A549 (cell line): ENCODE measurements around the gene CD69. TPM values are rescaled to one million over a fixed set of nuclear protein-coding genes. Genes with fewer than 3 reads are reported as not detected.

Source experiments
- ATAC-seq, 2 experiments: fragments of 200-7000 bp in 1 of 2; fragments of >200 bp in 1 of 2; cut with Nextera tagmentation in 1 of 2; cut with Tn5 transposase in 1 of 2; 3 replicates each; pipeline versions ENCODE4 v1.8.0 to v1.9.1; 2018 to 2020; ENCODE audit warnings: mild to moderate bottlenecking in 1 of 2, moderate library complexity in 1 of 2
- CTCF ChIA-PET: fragments of 300-600 bp; sonication (Branson Sonifier 250); formaldehyde crosslinking; extraction: SDS; loops from one replicate; lab custom pipeline; 2021; ENCODE audit warnings: antibody characterized with exemption, inconsistent platforms; lab: Yijun Ruan, JAX
- POLR2A ChIA-PET: fragments of 350-600 bp; formaldehyde crosslinking; extraction: SDS; loops from one replicate; lab custom pipeline; 2021; ENCODE audit warnings: antibody characterized with exemption, inconsistent platforms; lab: Yijun Ruan, JAX
- DNase-seq, 2 experiments: peaks; one replicate each; pipeline versions ENCODE4 v3.0.0 to v3.0.0-alpha.2; 2011 to 2016; ENCODE audit warnings: low read depth in 1 of 2, low spot score in 1 of 2
- FAIRE-seq: peaks from 2 replicates; lab custom pipeline; 2011; peaks lifted over from hg19 to GRCh38; lab: Jason Lieb, UNC
- H3K27ac ChIP-seq, 2 experiments: fragments of >200 bp; sonication (Bioruptor Twin); formaldehyde crosslinking; 3 replicates each; pipeline ENCODE4 v1.5.1; 2016 to 2017
- H3K4me1 ChIP-seq: fragments of >200 bp; sonication (Bioruptor Twin); formaldehyde crosslinking; 3 replicates; pipeline ENCODE4 v1.6.1; 2016
- H3K4me2 ChIP-seq: fragments of >200 bp; sonication (Bioruptor Twin); formaldehyde crosslinking; 3 replicates; pipeline ENCODE4 v1.6.1; 2016
- H3K4me3 ChIP-seq: fragments of >200 bp; sonication (Bioruptor Twin); formaldehyde crosslinking; 3 replicates; pipeline ENCODE4 v1.5.1; 2016
- H3K9me3 ChIP-seq: fragments of >200 bp; sonication (Bioruptor Twin); formaldehyde crosslinking; 3 replicates; pipeline ENCODE4 v1.6.1; 2016
- ATOH8 ChIP-seq: fragments of 250-450 bp; sonication (Bioruptor Pico); IDR thresholded peaks from 2 replicates; pipeline ENCODE4 v1.5.0; 2020; ENCODE audit warnings: low read depth, mild to moderate bottlenecking, moderate library complexity
- BHLHE40 ChIP-seq: IDR thresholded peaks from 2 replicates; pipeline ENCODE4 v1.6.1; 2012; ENCODE audit warnings: low read depth, low read length, inconsistent platforms
- CBX8 ChIP-seq: fragments of 200-600 bp; sonication (generic); IDR thresholded peaks from 2 replicates; pipeline ENCODE4 v1.6.1; 2016
- CHD2 ChIP-seq: fragments of 150-350 bp; IDR thresholded peaks from 2 replicates; pipeline ENCODE4 v1.6.1; 2014; ENCODE audit warnings: low read length; ENCODE audit not compliant: partially characterized antibody
- E2F6 ChIP-seq: IDR thresholded peaks from 2 replicates; pipeline ENCODE4 v1.6.1; 2012; ENCODE audit warnings: low read depth, borderline replicate concordance
- EHF ChIP-seq: fragments of 250-450 bp; sonication (Bioruptor Pico); IDR thresholded peaks from 2 replicates; pipeline ENCODE4 v1.5.0; 2020; ENCODE audit warnings: mild to moderate bottlenecking
- EHMT2 ChIP-seq: fragments of 200-600 bp; sonication (generic); IDR thresholded peaks from 2 replicates; pipeline ENCODE4 v1.6.1; 2016; ENCODE audit warnings: antibody characterized with exemption, low read depth, mild to moderate bottlenecking, moderate library complexity
- HMGXB4 ChIP-seq: fragments of 250-450 bp; sonication (Bioruptor Pico); IDR thresholded peaks from 2 replicates; pipeline ENCODE4 v1.5.0; 2021; ENCODE audit warnings: mild to moderate bottlenecking, moderate library complexity, borderline replicate concordance
- HOXB13 ChIP-seq: fragments of 250-450 bp; sonication (Bioruptor Pico); IDR thresholded peaks from 2 replicates; pipeline ENCODE4 v1.5.0; 2020; ENCODE audit warnings: low read depth, mild to moderate bottlenecking, moderate library complexity
- KDM1A ChIP-seq: fragments of 200-600 bp; sonication (generic); IDR thresholded peaks from 2 replicates; pipeline ENCODE4 v1.6.1; 2016; ENCODE audit warnings: low read depth, mild to moderate bottlenecking
- MAFK ChIP-seq: fragments of 450-650 bp; IDR thresholded peaks from 2 replicates; pipeline ENCODE4 v1.6.1; 2014; ENCODE audit not compliant: partially characterized antibody
- PBX3 ChIP-seq: IDR thresholded peaks from 2 replicates; pipeline ENCODE4 v1.6.1; 2012
- PHF8 ChIP-seq: fragments of 200-600 bp; sonication (generic); IDR thresholded peaks from 2 replicates; pipeline ENCODE4 v1.6.1; 2016; ENCODE audit warnings: low read depth, mild to moderate bottlenecking, antibody characterized with exemption, moderate library complexity, borderline replicate concordance
- POLR2A ChIP-seq: IDR thresholded peaks from 2 replicates; pipeline ENCODE4 v1.6.1; 2012; ENCODE audit warnings: mild to moderate bottlenecking, low read length
- POLR2AphosphoS2 ChIP-seq: conservative IDR thresholded peaks from 2 replicates; pipeline ENCODE4 v1.6.1; 2012; ENCODE audit warnings: low read length, improper control_type of control experiment, inconsistent platforms
- REST ChIP-seq: fragments of 200-600 bp; sonication (generic); IDR thresholded peaks from 2 replicates; pipeline ENCODE4 v1.6.1; 2016; ENCODE audit warnings: antibody characterized with exemption, mild to moderate bottlenecking, moderate library complexity
- RFX5 ChIP-seq: fragments of 450-650 bp; IDR thresholded peaks from 2 replicates; pipeline ENCODE4 v1.7.1; 2014; ENCODE audit warnings: antibody characterized with exemption, mild to moderate bottlenecking, moderate library complexity
- SMC3 ChIP-seq: fragments of >200 bp; sonication (Bioruptor Twin); formaldehyde crosslinking; IDR thresholded peaks from 3 replicates; pipeline ENCODE4 v1.6.1; 2018; ENCODE audit warnings: inconsistent platforms
- SREBF2 ChIP-seq: fragments of 450-650 bp; IDR thresholded peaks from 2 replicates; pipeline ENCODE4 v1.6.1; 2014; ENCODE audit warnings: mild to moderate bottlenecking, moderate library complexity
- ZNF302 ChIP-seq: fragments of 250-450 bp; sonication (Bioruptor Pico); IDR thresholded peaks from 2 replicates; pipeline ENCODE4 v1.9.0; 2021; ENCODE audit warnings: inconsistent platforms, mild to moderate bottlenecking, moderate library complexity
- ZSCAN20 ChIP-seq: fragments of 250-450 bp; sonication (Bioruptor Pico); IDR thresholded peaks from 2 replicates; pipeline ENCODE4 v1.8.0; 2022; ENCODE audit warnings: mild to moderate bottlenecking, moderate library complexity
- WGBS: methylation state at CpG from one replicate; pipeline ENCODE4 v1.1.6; 2017; ENCODE audit errors: missing lambda C conversion rate; 5-methylcytosine and 5-hydroxymethylcytosine counted together
- polyA plus RNA-seq, 4 experiments: library from polyadenylated mRNA; depleted of rRNA in 3 of 4; stranded (reverse); fragments of >200 nt; fragmentation: RNase III in 1 of 4; extraction: RNeasy Plus Mini Kit Qiagen cat#74134 plus additional on column Dnase treatment in 1 of 4; gene quantifications; 2 replicates in 3 of 4; 3 replicates in 1 of 4; pipeline ENCODE4 v1.2.3, GENCODE V29; 2011 to 2017

CD69 gene
- polyA plus RNA-seq, 2 of the 4 experiments (the other 2 are of a cell fraction): not detected

- Histone ChIP-seq H3K4me2 (no peak overlapping the region), H3K27ac (no peak overlapping the region), H3K4me3 (no peak overlapping the region), H3K9me3 (peaks cover 4% of the 10 kb centered on the region; the same call in 1 of the 3 replicates), H3K4me1 (no peaks in the 10 kb centered on the region)
- ATAC-seq (no peak), DNase-seq (no peak), FAIRE-seq (no peak)
- TF ChIP-seq ZNF302 (CRISPR knock-in tag) (no peak), BHLHE40 (no peak), CBX8 (no peak), CHD2 (no peak), EHMT2 (no peak)
- POLR2A ChIA-PET: no interaction called here
- CTCF ChIA-PET: no interaction called here
- WGBS: 8% methylated on average over 2 of the region's 2 CpGs
Observed at GRCh38 chr12:9792961-9793617, 32.4 kb upstream of the CD69 start.

GRCh38 chr12:9792185-9792900, 31.6 kb upstream of the CD69 start:
- FAIRE-seq (no peak), DNase-seq (no peak), ATAC-seq (no peak)
- TF ChIP-seq PBX3 (no peak), ZSCAN20 (no peak), POLR2AphosphoS2 (no peak), HOXB13 (no peak), SMC3 (no peak), E2F6 (no peak), REST (no peak), MAFK (no peak), RFX5 (no peak), KDM1A (no peak), POLR2A (no peak), SREBF2 (no peak), ATOH8 (CRISPR knock-in tag) (no peak), EHF (CRISPR knock-in tag) (no peak), EHMT2 (no peak), PHF8 (no peak), HMGXB4 (CRISPR knock-in tag) (no peak)
- ChIA-PET POLR2A (no interaction called here), CTCF (no interaction called here)
- Histone ChIP-seq H3K4me2 (no peak overlapping the region), H3K4me3 (no peak overlapping the region), H3K9me3 (peaks cover 4% of the 10 kb centered on the region; the same call in 1 of the 3 replicates), H3K4me1 (no peaks in the 10 kb centered on the region), H3K27ac (no peak overlapping the region)
- 22% methylated on average over 2 of the region's 2 CpGs for WGBS
